Kidney (tissue), 14 donors: ENCODE measurements around the gene C19orf85. TPM values are rescaled to one million over a fixed set of nuclear protein-coding genes. Genes with fewer than 3 reads are reported as not detected.

ENCODE experiments used
- DNase-seq, 5 donors: peaks; one replicate each; pipeline ENCODE4 v3.0.0-alpha.2; 2013 to 2020
- FAIRE-seq: peaks from 2 replicates; lab custom pipeline; 2012; peaks lifted over from hg19 to GRCh38; lab: Jason Lieb, UNC
- H3K27ac ChIP-seq, 2 donors: one replicate each; pipeline ENCODE4 v1.7.0; 2013; ENCODE audit warnings: low read depth in 2 of 2, low read length in 2 of 2, inconsistent platforms in 1 of 2
- H3K27me3 ChIP-seq: one replicate; pipeline ENCODE4 v1.7.1; 2013; ENCODE audit warnings: low read length, inconsistent platforms; ENCODE audit not compliant: control insufficient read depth, insufficient read depth
- H3K36me3 ChIP-seq, 3 donors: one replicate each; pipeline versions ENCODE4 v1.7.0 to v1.7.1; 2013; ENCODE audit warnings: low read length in 3 of 3, control low read depth in 1 of 3, inconsistent platforms in 1 of 3; ENCODE audit not compliant: insufficient read depth in 3 of 3, control insufficient read depth in 2 of 3
- H3K4me1 ChIP-seq, 3 donors: one replicate each; pipeline versions ENCODE4 v1.7.0 to v1.7.1; 2013; ENCODE audit warnings: low read length in 3 of 3, inconsistent platforms in 1 of 3, low read depth in 1 of 3; ENCODE audit not compliant: control insufficient read depth in 2 of 3, insufficient read depth in 2 of 3
- H3K4me3 ChIP-seq, 3 donors: one replicate each; pipeline versions ENCODE4 v1.7.0 to v1.8.1; 2013; ENCODE audit warnings: low read length in 3 of 3, control low read depth in 1 of 3, inconsistent platforms in 1 of 3
- H3K9ac ChIP-seq, 3 donors: one replicate each; pipeline versions ENCODE4 v1.7.0 to v1.7.1; 2013; ENCODE audit warnings: low read length in 3 of 3, control low read depth in 1 of 3, inconsistent platforms in 1 of 3
- H3K9me3 ChIP-seq, 3 donors: one replicate each; pipeline versions ENCODE4 v1.7.0 to v1.7.1; 2013; ENCODE audit warnings: low read length in 3 of 3, control low read depth in 1 of 3, inconsistent platforms in 1 of 3; ENCODE audit not compliant: control insufficient read depth in 2 of 3, insufficient read depth in 1 of 3
- CTCF ChIP-seq: IDR thresholded peaks from 3 replicates; pipeline ENCODE4 v1.5.1; 2012; ENCODE audit warnings: mild to moderate bottlenecking, moderate library complexity, borderline replicate concordance; ENCODE audit not compliant: insufficient read depth; ENCODE audit errors: extremely low read depth
- intact Hi-C: fragments of 100-400 bp; cut with DNase I; formaldehyde crosslinking; loops from one replicate; pipeline ENCODE4 v1.11.1; 2022
- polyA plus RNA-seq: library from polyadenylated mRNA; stranded (reverse); fragments of 350-450 nt; fragmentation: Illumina TruSeq; extraction: RNeasy Lipid Tissue Mini Kit (QIAGEN cat#74804); gene quantifications from one replicate; pipeline ENCODE4 v1.2.3, GENCODE V29; 2014; ENCODE audit warnings: low read depth, low replicate concordance; ENCODE audit not compliant: insufficient read depth
- total RNA-seq: library from RNA; stranded (reverse); fragmentation: NEBNext Ultra II Directional; extraction: Animal tissue kit (Norgen Biotek cat#: 25700); gene quantifications from one replicate; pipeline ENCODE4 v1.2.1, GENCODE V29; 2021
- donor health status: control.
- donor health status: control.
- donor health status: control.
- donor health status: control.
- donor health status: control.
- donor health status: DM: yes; HTN: yes; CAD: no.
- donor health status: Normal renal cell carcinoma (clear cell type).

The C19orf85 gene
- total and polyA plus RNA-seq, 2 donors from 2014 or later: not detected

GRCh38 chr19:55466241-55466614 lies 1.7 kb upstream of the C19orf85 start:
- H3K27ac ChIP-seq: no peak overlapping the region
- H3K9ac ChIP-seq: no peak overlapping the region
- TF ChIP-seq CTCF: no peak
- no peaks in the 10 kb centered on the region for H3K9me3 ChIP-seq
- H3K27me3 ChIP-seq: no peaks in the 10 kb centered on the region
- H3K36me3 ChIP-seq: no peaks in the 10 kb centered on the region
- intact Hi-C loops: no loop called here
- no peak for DNase-seq
- FAIRE-seq: no peak
- H3K4me1 ChIP-seq: peaks cover 0 to 5% (median 0%) of the 10 kb centered on the region in 3 donors
- H3K4me3 ChIP-seq: no peak overlapping the region

GRCh38 chr19:55465460-55466240 lies 1.1 kb upstream of the C19orf85 start:
- Histone ChIP-seq H3K4me3 (no peak overlapping the region), H3K9ac (no peak overlapping the region), H3K9me3 (no peaks in the 10 kb centered on the region), H3K4me1 (peaks cover 0 to 5% (median 0%) of the 10 kb centered on the region in 3 donors), H3K36me3 (no peaks in the 10 kb centered on the region), H3K27me3 (no peaks in the 10 kb centered on the region), H3K27ac (no peak overlapping the region)
- TF ChIP-seq CTCF: no peak
- FAIRE-seq (no peak), DNase-seq (no peak)
- intact Hi-C loops: no loop called here

- peaks cover 0 to 9% (median 4%) of the 10 kb centered on the region in 3 donors for H3K4me1 ChIP-seq
- no peaks in the 10 kb centered on the region for H3K9me3 ChIP-seq
- DNase-seq (no peak), FAIRE-seq (no peak)
- H3K36me3 ChIP-seq: no peaks in the 10 kb centered on the region
- intact Hi-C loops: no loop called here
- no peak overlapping the region for H3K4me3 ChIP-seq
- no peak overlapping the region for H3K27ac ChIP-seq
- no peaks in the 10 kb centered on the region for H3K27me3 ChIP-seq
- TF ChIP-seq CTCF: no peak
- H3K9ac ChIP-seq: no peak overlapping the region
Measured at GRCh38 chr19:55464039-55464661, 401 bp downstream of the C19orf85 start.
